Gastrocnemius medialis (tissue), 4 donors: ENCODE results near the gene ZBTB39. TPM values are rescaled to one million over a fixed set of nuclear protein-coding genes. Genes with fewer than 3 reads are reported as not detected.

Experiments
- ATAC-seq, 2 donors: fragments of 150-250 bp; one replicate each; pipeline ENCODE4 v1.9.1; 2016
- DNase-seq, 2 donors: peaks; one replicate each; pipeline ENCODE4 v3.0.0-alpha.2; 2019
- H3K27ac ChIP-seq, 4 donors: fragments of 200-600 bp; sonication (generic); 1 replicate in 1 of 4; 2 replicates in 3 of 4; pipeline ENCODE4 v1.5.1; 2016 to 2018; ENCODE audit warnings: mild to moderate bottlenecking in 2 of 4, moderate library complexity in 1 of 4
- H3K27me3 ChIP-seq, 3 donors: fragments of 200-600 bp; sonication (generic) in 2 of 3; 1 replicate in 1 of 3; 2 replicates in 2 of 3; pipeline versions ENCODE4 v1.5.1 to v1.6.0; 2016 to 2019; ENCODE audit warnings: mild to moderate bottlenecking in 1 of 3, moderate library complexity in 1 of 3
- H3K36me3 ChIP-seq, 2 donors: fragments of 200-600 bp; sonication (generic) in 1 of 2; one replicate each; pipeline ENCODE4 v1.5.1; 2017 to 2018
- H3K4me1 ChIP-seq, 2 donors: fragments of 200-600 bp; sonication (generic) in 1 of 2; one replicate each; pipeline ENCODE4 v1.5.1; 2016 to 2017; ENCODE audit warnings: mild to moderate bottlenecking in 2 of 2
- H3K4me3 ChIP-seq, 4 donors: fragments of 200-600 bp; sonication (generic) in 3 of 4; 1 replicate in 1 of 4; 2 replicates in 3 of 4; pipeline ENCODE4 v1.5.1; 2016 to 2019; ENCODE audit warnings: mild to moderate bottlenecking in 2 of 4
- H3K9me3 ChIP-seq, 3 donors: fragments of 200-600 bp; sonication (generic) in 2 of 3; 1 replicate in 1 of 3; 2 replicates in 2 of 3; pipeline ENCODE4 v1.5.1; 2016 to 2019
- POLR2A ChIP-seq, 2 donors: fragments of 450-650 bp; IDR thresholded peaks; one replicate each; pipeline ENCODE4 v1.6.1; 2017; ENCODE audit warnings: antibody characterized with exemption in 2 of 2, mild to moderate bottlenecking in 2 of 2, moderate library complexity in 2 of 2
- in situ Hi-C, 4 donors: fragments of 200-750 bp; cut with MboI; loops; one replicate each; pipeline versions ENCODE4 v1.15.0 to v1.8.0; 2017; ENCODE audit warnings: low sequenced_read_pairs in 4 of 4
- intact Hi-C: fragments of 100-400 bp; cut with DNase I; formaldehyde crosslinking; loops from one replicate; pipeline ENCODE4 v1.15.1; 2023; ENCODE audit warnings: low total_unique reads
- total RNA-seq, 4 donors: library from RNA; depleted of rRNA; stranded (reverse); fragments of >200 nt; gene quantifications; one replicate each; pipeline versions ENCODE4 v1.1.0 to v1.2.3, GENCODE V29; 2016
- TF ChIP-seq, protein P1 (sequence below), 5 experiments: fragments of 450-650 bp in 3 of 5; fragments of 200-600 bp in 2 of 5; sonication (generic) in 2 of 5; IDR thresholded peaks in 4 of 5; conservative IDR thresholded peaks in 1 of 5; 1 replicate in 4 of 5; 2 replicates in 1 of 5; pipeline ENCODE4 v1.5.1; 2016 to 2019; ENCODE audit warnings: antibody characterized with exemption in 5 of 5, mild to moderate bottlenecking in 3 of 5, moderate library complexity in 3 of 5

The ZBTB39 gene
- total RNA-seq, 4 donors from 2014 or later = 2.2 to 3.8 (median 2.8) TPM

- intact Hi-C loops (no loop called here), in situ Hi-C loops (no loop called here)
- Histone ChIP-seq H3K4me3 (no peak overlapping the region), H3K4me1 (peaks cover 11 to 12% of the 10 kb centered on the region in 2 donors), H3K9me3 (no peaks in the 10 kb centered on the region), H3K36me3 (peaks cover 0 to 44% of the 10 kb centered on the region in 2 donors), H3K27me3 (no peaks in the 10 kb centered on the region), H3K27ac (no peak overlapping the region)
- no peak for TF ChIP-seq POLR2A (IDR thresholded peaks at IDR 0.05)
- TF ChIP-seq, protein P1, sequence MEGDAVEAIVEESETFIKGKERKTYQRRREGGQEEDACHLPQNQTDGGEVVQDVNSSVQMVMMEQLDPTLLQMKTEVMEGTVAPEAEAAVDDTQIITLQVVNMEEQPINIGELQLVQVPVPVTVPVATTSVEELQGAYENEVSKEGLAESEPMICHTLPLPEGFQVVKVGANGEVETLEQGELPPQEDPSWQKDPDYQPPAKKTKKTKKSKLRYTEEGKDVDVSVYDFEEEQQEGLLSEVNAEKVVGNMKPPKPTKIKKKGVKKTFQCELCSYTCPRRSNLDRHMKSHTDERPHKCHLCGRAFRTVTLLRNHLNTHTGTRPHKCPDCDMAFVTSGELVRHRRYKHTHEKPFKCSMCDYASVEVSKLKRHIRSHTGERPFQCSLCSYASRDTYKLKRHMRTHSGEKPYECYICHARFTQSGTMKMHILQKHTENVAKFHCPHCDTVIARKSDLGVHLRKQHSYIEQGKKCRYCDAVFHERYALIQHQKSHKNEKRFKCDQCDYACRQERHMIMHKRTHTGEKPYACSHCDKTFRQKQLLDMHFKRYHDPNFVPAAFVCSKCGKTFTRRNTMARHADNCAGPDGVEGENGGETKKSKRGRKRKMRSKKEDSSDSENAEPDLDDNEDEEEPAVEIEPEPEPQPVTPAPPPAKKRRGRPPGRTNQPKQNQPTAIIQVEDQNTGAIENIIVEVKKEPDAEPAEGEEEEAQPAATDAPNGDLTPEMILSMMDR (IDR thresholded peaks at IDR 0.05 in 4 of 5, conservative IDR thresholded peaks at IDR 0.05 in 1 of 5) = no peak
- no peak for DNase-seq
- ATAC-seq = no peak
Measured at GRCh38 chr12:57000393-57000792, 6.0 kb downstream of the ZBTB39 start.

- H3K27me3 ChIP-seq = no peaks in the 10 kb centered on the region
- ATAC-seq (no peak), DNase-seq (no peak)
- no peak overlapping the region for H3K27ac ChIP-seq
- H3K4me3 ChIP-seq = no peak overlapping the region
- H3K9me3 ChIP-seq = no peaks in the 10 kb centered on the region
- H3K36me3 ChIP-seq = peaks cover 0 to 49% of the 10 kb centered on the region in 2 donors
- intact Hi-C loops = no loop called here
- TF ChIP-seq, protein P1 (IDR thresholded peaks at IDR 0.05 in 4 of 5, conservative IDR thresholded peaks at IDR 0.05 in 1 of 5) = no peak
- TF ChIP-seq POLR2A (IDR thresholded peaks at IDR 0.05) = no peak
- in situ Hi-C loops = no loop called here
- H3K4me1 ChIP-seq = peaks cover 4 to 5% of the 10 kb centered on the region in 2 donors
Measured at GRCh38 chr12:56999456-56999855, 6.9 kb downstream of the ZBTB39 start.

DNA sequence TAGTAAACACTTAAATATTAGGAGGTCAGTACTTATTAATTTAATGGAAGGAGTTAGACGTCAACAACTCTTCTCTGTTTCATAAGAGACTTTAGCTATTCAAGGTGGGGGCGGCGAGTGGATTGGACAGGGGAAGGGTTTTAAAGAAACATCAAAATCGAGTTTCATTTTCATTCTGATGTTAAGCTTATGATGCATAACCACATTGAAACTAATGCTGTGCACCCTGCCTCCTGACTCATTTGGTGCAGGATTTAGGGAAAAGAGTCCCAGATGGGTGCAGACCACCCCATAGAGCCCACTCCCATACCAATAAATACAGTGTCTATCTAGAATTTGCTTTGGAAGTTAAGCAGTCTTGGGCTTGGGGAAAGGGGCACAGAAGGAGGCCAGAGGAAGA, 7.4 kb downstream of the ZBTB39 start:
- H3K36me3 ChIP-seq = peaks cover 0 to 44% of the 10 kb centered on the region in 2 donors
- in situ Hi-C loops = no loop called here
- H3K4me1 ChIP-seq = peaks cover 4 to 5% of the 10 kb centered on the region in 2 donors
- ATAC-seq (no peak), DNase-seq (no peak)
- TF ChIP-seq, protein P1 (IDR thresholded peaks at IDR 0.05 in 4 of 5, conservative IDR thresholded peaks at IDR 0.05 in 1 of 5) = no peak
- TF ChIP-seq POLR2A (IDR thresholded peaks at IDR 0.05) = no peak
- no peak overlapping the region for H3K27ac ChIP-seq
- no peak overlapping the region for H3K4me3 ChIP-seq
- intact Hi-C loops = no loop called here
- H3K9me3 ChIP-seq = no peaks in the 10 kb centered on the region
- no peaks in the 10 kb centered on the region for H3K27me3 ChIP-seq

GRCh38 chr12:56998316-56998715, 8.0 kb downstream of the ZBTB39 start:
- peaks cover 4 to 5% of the 10 kb centered on the region in 2 donors for H3K4me1 ChIP-seq
- no peaks in the 10 kb centered on the region for H3K9me3 ChIP-seq
- TF ChIP-seq, protein P1 (IDR thresholded peaks at IDR 0.05 in 4 of 5, conservative IDR thresholded peaks at IDR 0.05 in 1 of 5) = no peak
- TF ChIP-seq POLR2A (IDR thresholded peaks at IDR 0.05) = no peak
- no peak overlapping the region for H3K27ac ChIP-seq
- intact Hi-C loops (no loop called here), in situ Hi-C loops (no loop called here)
- peaks cover 0 to 37% of the 10 kb centered on the region in 2 donors for H3K36me3 ChIP-seq
- no peak overlapping the region for H3K4me3 ChIP-seq
- no peak for ATAC-seq
- DNase-seq = no peak
- no peaks in the 10 kb centered on the region for H3K27me3 ChIP-seq
